Measurements from ENCODE around the gene CSNK1A1. TPM values are rescaled to one million over a fixed set of nuclear protein-coding genes. Genes with fewer than 3 reads are reported as not detected.
"Not testable (repeated sequence)": the region's sequence is repeated elsewhere in the genome, so short reads cannot be mapped to it uniquely, and the experiment has no call there.

The CSNK1A1 gene
- total and polyA plus RNA-seq, 4 donors, result 43.0 to 108 (median 78.2) TPM

- no peak overlapping the region for H3K27ac ChIP-seq (ENCODE audit: low read depth in 1 of 2, low read length in 2 of 2)
- peaks cover 0 to 4% (median 2%) of the 10 kb centered on the region in 4 donors for H3K36me3 ChIP-seq (ENCODE audit: control insufficient read depth in 4 of 4, insufficient read depth in 3 of 4, low read depth in 1 of 4, low read length in 3 of 4)
- no peaks in the 10 kb centered on the region for H3K27me3 ChIP-seq (ENCODE audit: control insufficient read depth in 4 of 4, insufficient read depth in 4 of 4, low read length in 3 of 4)
- H3K9me3 ChIP-seq (ENCODE audit: control insufficient read depth in 4 of 4, low read length in 3 of 4), result no peaks in the 10 kb centered on the region
- H3K4me1 ChIP-seq (ENCODE audit: control insufficient read depth in 4 of 4, insufficient read depth in 4 of 4, low read length in 3 of 4), result peaks cover 0 to 3% (median 2%) of the 10 kb centered on the region in 4 donors
- no peak for DNase-seq (ENCODE audit: low spot score)
- TF ChIP-seq CTCF (IDR thresholded peaks at IDR 0.05; ENCODE audit: low read depth, low read length, missing input control) (no peak), RAD21 (IDR thresholded peaks at IDR 0.05) (no peak), RXRA (IDR thresholded peaks at IDR 0.05) (no peak)
- no peak overlapping the region for H3K9ac ChIP-seq (ENCODE audit: low read depth in 1 of 2, low read length in 2 of 2)
- WGBS, result 98% methylated on average over 3 of the region's 3 CpGs
- H3K4me3 ChIP-seq (ENCODE audit: low read depth in 1 of 3, low read length in 3 of 3), result no peak overlapping the region
Observed at GRCh38 chr5:149598966-149599365, 47.7 kb upstream of the CSNK1A1 start.

- not testable (repeated sequence) for H3K9ac ChIP-seq (ENCODE audit: low read depth in 1 of 2, low read length in 2 of 2); H3K27ac ChIP-seq (ENCODE audit: low read depth in 1 of 2, low read length in 2 of 2); H3K9me3 ChIP-seq (ENCODE audit: control insufficient read depth in 4 of 4, low read length in 3 of 4); H3K4me3 ChIP-seq (ENCODE audit: low read depth in 1 of 3, low read length in 3 of 3); H3K36me3 ChIP-seq (ENCODE audit: control insufficient read depth in 4 of 4, insufficient read depth in 3 of 4, low read depth in 1 of 4, low read length in 3 of 4); DNase-seq (ENCODE audit: low spot score); H3K4me1 ChIP-seq (ENCODE audit: control insufficient read depth in 4 of 4, insufficient read depth in 4 of 4, low read length in 3 of 4); H3K27me3 ChIP-seq (ENCODE audit: control insufficient read depth in 4 of 4, insufficient read depth in 4 of 4, low read length in 3 of 4)
- 90% methylated on average over 2 of the region's 2 CpGs for WGBS
Observed at GRCh38 chr5:149598234-149598633, 47.0 kb upstream of the CSNK1A1 start.

- Histone ChIP-seq H3K9me3 (ENCODE audit: control insufficient read depth in 4 of 4, low read length in 3 of 4) (no peaks in the 10 kb centered on the region), H3K4me3 (ENCODE audit: low read depth in 1 of 3, low read length in 3 of 3) (no peak overlapping the region), H3K36me3 (ENCODE audit: control insufficient read depth in 4 of 4, insufficient read depth in 3 of 4, low read depth in 1 of 4, low read length in 3 of 4) (peaks cover 0 to 4% (median 2%) of the 10 kb centered on the region in 4 donors), H3K27ac (ENCODE audit: low read depth in 1 of 2, low read length in 2 of 2) (no peak overlapping the region), H3K4me1 (ENCODE audit: control insufficient read depth in 4 of 4, insufficient read depth in 4 of 4, low read length in 3 of 4) (no peaks in the 10 kb centered on the region), H3K9ac (ENCODE audit: low read depth in 1 of 2, low read length in 2 of 2) (no peak overlapping the region), H3K27me3 (ENCODE audit: control insufficient read depth in 4 of 4, insufficient read depth in 4 of 4, low read length in 3 of 4) (no peaks in the 10 kb centered on the region)
- 96% methylated on average over 7 of the region's 7 CpGs for WGBS
- no peak for DNase-seq (ENCODE audit: low spot score)
- TF ChIP-seq EGR1 (IDR thresholded peaks at IDR 0.05; ENCODE audit: low read depth in 2 of 2) (no peak), TAF1 (conservative IDR thresholded peaks at IDR 0.05) (no peak), HNF4A (conservative IDR thresholded peaks at IDR 0.05) (no peak), RXRA (IDR thresholded peaks at IDR 0.05) (no peak), JUND (IDR thresholded peaks at IDR 0.05) (no peak), ZBTB33 (IDR thresholded peaks at IDR 0.05) (no peak), NR2F2 (IDR thresholded peaks at IDR 0.05) (no peak), ATF3 (IDR thresholded peaks at IDR 0.05) (no peak), FOXA1 (IDR thresholded peaks at IDR 0.05) (no peak), GABPA (IDR thresholded peaks at IDR 0.05 in 1 of 2, conservative IDR thresholded peaks at IDR 0.05 in 1 of 2) (no peak), MAX (IDR thresholded peaks at IDR 0.05) (no peak), HNF4G (IDR thresholded peaks at IDR 0.05) (no peak), REST (IDR thresholded peaks at IDR 0.05) (no peak), FOXA2 (IDR thresholded peaks at IDR 0.05) (no peak), CTCF (IDR thresholded peaks at IDR 0.05; ENCODE audit: low read depth, low read length, missing input control) (no peak), YY1 (IDR thresholded peaks at IDR 0.05) (no peak)
Observed at GRCh38 chr5:149597618-149598017, 46.4 kb upstream of the CSNK1A1 start.

Measured in liver (tissue), 9 donors.